Mesothelial cell of epicardium (in vitro differentiated cells): ENCODE data around the gene MT1HL1. TPM values are rescaled to one million over a fixed set of nuclear protein-coding genes. Genes with fewer than 3 reads are reported as not detected.
"Not testable (repeated sequence)": the region's sequence is repeated elsewhere in the genome, so short reads cannot be mapped to it uniquely, and the experiment has no call there.

Experiments used
- DNase-seq, 2 experiments: peaks; one replicate each; pipeline ENCODE4 v3.0.0; 2021; ENCODE audit warnings: low spot score in 2 of 2; ENCODE audit not compliant: unreplicated experiment in 2 of 2
- H3K27ac Mint-ChIP-seq: 2 replicates; pipeline ENCODE4 v1.8.0; 2021; ENCODE audit warnings: mixed read lengths
- H3K27me3 Mint-ChIP-seq: 2 replicates; pipeline ENCODE4 v1.8.0; 2021; ENCODE audit warnings: low read depth, mixed read lengths
- H3K36me3 Mint-ChIP-seq: 2 replicates; pipeline ENCODE4 v1.8.0; 2021; ENCODE audit warnings: mixed read lengths
- H3K4me1 Mint-ChIP-seq: 2 replicates; pipeline ENCODE4 v1.8.0; 2021; ENCODE audit warnings: mixed read lengths
- H3K4me3 Mint-ChIP-seq: 2 replicates; pipeline ENCODE4 v1.8.0; 2021; ENCODE audit warnings: mild to moderate bottlenecking, moderate library complexity, mixed read lengths
- H3K9me3 Mint-ChIP-seq: 2 replicates; pipeline ENCODE4 v1.8.0; 2021; ENCODE audit warnings: mixed read lengths
- total RNA-seq: library from RNA; stranded (reverse); gene quantifications from 3 replicates; pipeline ENCODE4 v1.2.1, GENCODE V29; 2021
- TF ChIP-seq, protein P1 (sequence below): fragments of 200-600 bp; sonication (generic); IDR thresholded peaks from one replicate; pipeline ENCODE4 v1.5.0; 2021; ENCODE audit warnings: antibody characterized with exemption; ENCODE audit not compliant: unreplicated experiment

Gene MT1HL1
- total RNA-seq, 1 donor from 2014 or later: not detected

- H3K4me3 Mint-ChIP-seq: no peak overlapping the region
- TF ChIP-seq, protein P1, sequence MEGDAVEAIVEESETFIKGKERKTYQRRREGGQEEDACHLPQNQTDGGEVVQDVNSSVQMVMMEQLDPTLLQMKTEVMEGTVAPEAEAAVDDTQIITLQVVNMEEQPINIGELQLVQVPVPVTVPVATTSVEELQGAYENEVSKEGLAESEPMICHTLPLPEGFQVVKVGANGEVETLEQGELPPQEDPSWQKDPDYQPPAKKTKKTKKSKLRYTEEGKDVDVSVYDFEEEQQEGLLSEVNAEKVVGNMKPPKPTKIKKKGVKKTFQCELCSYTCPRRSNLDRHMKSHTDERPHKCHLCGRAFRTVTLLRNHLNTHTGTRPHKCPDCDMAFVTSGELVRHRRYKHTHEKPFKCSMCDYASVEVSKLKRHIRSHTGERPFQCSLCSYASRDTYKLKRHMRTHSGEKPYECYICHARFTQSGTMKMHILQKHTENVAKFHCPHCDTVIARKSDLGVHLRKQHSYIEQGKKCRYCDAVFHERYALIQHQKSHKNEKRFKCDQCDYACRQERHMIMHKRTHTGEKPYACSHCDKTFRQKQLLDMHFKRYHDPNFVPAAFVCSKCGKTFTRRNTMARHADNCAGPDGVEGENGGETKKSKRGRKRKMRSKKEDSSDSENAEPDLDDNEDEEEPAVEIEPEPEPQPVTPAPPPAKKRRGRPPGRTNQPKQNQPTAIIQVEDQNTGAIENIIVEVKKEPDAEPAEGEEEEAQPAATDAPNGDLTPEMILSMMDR: no peak
- no peaks in the 10 kb centered on the region for H3K27me3 Mint-ChIP-seq
- H3K9me3 Mint-ChIP-seq: peaks cover 46% of the 10 kb centered on the region
- no peak overlapping the region for H3K27ac Mint-ChIP-seq
- no peak for DNase-seq
- H3K36me3 Mint-ChIP-seq: no peaks in the 10 kb centered on the region
- H3K4me1 Mint-ChIP-seq: no peaks in the 10 kb centered on the region
These were observed 14.8 kb downstream of the MT1HL1 start for GRCh38 chr1:236989290-236990051.

- TF ChIP-seq, protein P1: no peak
- Mint-ChIP-seq H3K4me1 (no peaks in the 10 kb centered on the region), H3K9me3 (peaks cover 21% of the 10 kb centered on the region), H3K27me3 (no peaks in the 10 kb centered on the region), H3K36me3 (no peaks in the 10 kb centered on the region), H3K27ac (no peak overlapping the region), H3K4me3 (no peak overlapping the region)
- DNase-seq: no peak
These were observed 20.4 kb downstream of the MT1HL1 start for GRCh38 chr1:236983818-236984217.

GRCh38 chr1:236982380-236982779 is 21.9 kb downstream of the MT1HL1 start:
- TF ChIP-seq, protein P1: no peak
- Mint-ChIP-seq H3K9me3 (peaks cover 11% of the 10 kb centered on the region), H3K4me1 (no peaks in the 10 kb centered on the region), H3K4me3 (no peak overlapping the region), H3K27ac (no peak overlapping the region), H3K27me3 (no peaks in the 10 kb centered on the region), H3K36me3 (no peaks in the 10 kb centered on the region)
- no peak for DNase-seq

DNA sequence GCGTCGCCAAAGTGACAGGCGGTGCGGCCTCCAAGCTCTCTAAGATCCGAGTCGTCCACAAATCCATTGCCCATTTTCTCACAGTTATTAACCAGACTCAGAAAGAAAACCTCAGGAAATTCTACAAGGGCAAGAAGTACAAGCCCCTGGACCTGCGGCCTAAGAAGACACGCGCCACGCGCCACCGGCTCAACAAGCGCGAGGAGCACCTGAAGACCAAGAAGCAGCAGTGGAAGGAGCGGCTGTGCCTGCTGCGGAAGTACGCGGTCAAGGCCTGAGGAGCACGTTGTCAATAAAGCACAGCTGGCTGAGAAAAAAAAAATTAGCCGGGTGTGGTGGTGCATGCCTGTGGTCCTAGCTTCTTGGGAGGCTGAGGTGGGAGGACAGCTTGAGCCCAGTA is 22.8 kb downstream of the MT1HL1 start:
- not testable (repeated sequence) for H3K27me3 Mint-ChIP-seq, H3K27ac Mint-ChIP-seq, DNase-seq, H3K36me3 Mint-ChIP-seq, H3K9me3 Mint-ChIP-seq, H3K4me1 Mint-ChIP-seq, H3K4me3 Mint-ChIP-seq

- Mint-ChIP-seq H3K4me1 (no peaks in the 10 kb centered on the region), H3K27ac (no peak overlapping the region), H3K27me3 (no peaks in the 10 kb centered on the region), H3K9me3 (peaks cover 8% of the 10 kb centered on the region), H3K36me3 (no peaks in the 10 kb centered on the region), H3K4me3 (no peak overlapping the region)
- no peak for DNase-seq
- TF ChIP-seq, protein P1: no peak
These were observed 23.6 kb downstream of the MT1HL1 start for GRCh38 chr1:236980673-236981072.

DNA sequence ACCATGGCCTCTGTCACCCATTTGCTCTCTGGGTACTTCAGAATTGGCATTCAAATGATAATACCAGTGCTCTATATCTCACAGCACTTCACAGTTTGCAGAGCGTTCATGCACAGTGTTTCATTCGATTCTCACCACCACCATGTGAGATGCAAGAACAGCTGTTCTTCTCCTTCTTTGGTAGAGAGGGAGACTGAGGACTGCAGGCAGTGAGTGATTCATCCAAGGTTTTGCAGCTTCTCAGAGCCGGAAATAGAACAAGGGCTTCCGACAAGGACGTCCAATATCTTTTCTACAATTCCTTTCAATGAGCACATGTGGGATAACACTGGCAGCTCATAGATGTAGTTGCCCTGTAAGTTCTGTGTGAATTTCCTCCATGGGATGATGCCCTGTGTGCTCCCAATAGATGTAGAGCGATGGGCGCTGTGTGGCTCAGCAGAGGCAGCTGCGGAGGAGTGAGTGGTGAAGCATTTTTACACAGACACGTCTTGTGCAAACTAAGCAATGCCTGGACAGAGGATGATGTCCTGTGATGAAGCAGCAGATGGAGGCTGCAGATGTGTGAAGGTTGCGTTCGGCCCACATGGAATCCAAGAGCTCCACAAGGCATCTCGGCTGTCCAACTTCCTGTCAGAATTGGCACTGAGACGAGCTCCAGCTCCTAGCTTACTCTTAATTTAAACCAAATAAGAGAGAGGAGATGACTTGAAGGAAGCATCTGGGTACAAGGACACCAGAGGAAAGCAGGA is 24.9 kb downstream of the MT1HL1 start:
- Mint-ChIP-seq H3K27ac (no peak overlapping the region), H3K36me3 (no peaks in the 10 kb centered on the region), H3K4me1 (no peaks in the 10 kb centered on the region), H3K9me3 (peaks cover 8% of the 10 kb centered on the region), H3K27me3 (no peaks in the 10 kb centered on the region), H3K4me3 (no peak overlapping the region)
- no peak for DNase-seq
- TF ChIP-seq, protein P1: no peak
